SK-N-SH (cell line): Measurements from ENCODE around the gene CFAP92. TPM values are rescaled to one million over a fixed set of nuclear protein-coding genes. Genes with fewer than 3 reads are reported as not detected.
A peak's percentile ranks its signal among the peaks of the same experiment; 100 is the strongest.

Experiments used
- CTCF ChIA-PET: fragments of 300-600, 350-600 bp; formaldehyde crosslinking; extraction: SDS; loops from one replicate; lab custom pipeline; 2021; lab: Yijun Ruan, JAX
- POLR2A ChIA-PET: fragments of 350-600 bp; sonication (Branson Sonifier 250); formaldehyde crosslinking; extraction: SDS; loops from one replicate; lab custom pipeline; 2020; ENCODE audit warnings: antibody characterized with exemption, inconsistent platforms; lab: Yijun Ruan, JAX
- DNase-seq: peaks from one replicate; pipeline ENCODE4 v3.0.0; 2012
- H2AFZ ChIP-seq: fragments of 200-600 bp; sonication (generic); 2 replicates; pipeline ENCODE4 v1.8.1; 2016; ENCODE audit warnings: antibody characterized with exemption, mild to moderate bottlenecking, low read depth
- H3F3A ChIP-seq: fragments of 200-600 bp; sonication (generic); replicated peaks from 2 replicates; pipeline ENCODE3; 2016; ENCODE audit warnings: antibody characterized with exemption, mild to moderate bottlenecking; ENCODE audit not compliant: insufficient read depth
- H3K27ac ChIP-seq, 2 experiments: fragments of 200-500 bp in 1 of 2; fragments of 200-600 bp in 1 of 2; sonication (Bioruptor generic) in 1 of 2; sonication (generic), shearing (Covaris generic) in 1 of 2; 2 replicates each; pipeline versions ENCODE4 v1.5.1 to v1.6.1; 2014 to 2016; ENCODE audit warnings: low read depth in 2 of 2, inconsistent platforms in 1 of 2, low read length in 1 of 2, mild to moderate bottlenecking in 1 of 2, mixed read lengths in 1 of 2
- H3K27me3 ChIP-seq: fragments of 200-600 bp; sonication (generic), shearing (Covaris generic); 2 replicates; pipeline ENCODE4 v1.6.1; 2016; ENCODE audit warnings: mixed run types; ENCODE audit not compliant: insufficient read depth
- H3K36me3 ChIP-seq, 2 experiments: fragments of 200-500 bp in 1 of 2; fragments of 200-600 bp in 1 of 2; sonication (Bioruptor generic) in 1 of 2; sonication (generic) in 1 of 2; replicated peaks in 1 of 2; 2 replicates each; pipeline versions ENCODE3 to v1.5.1; 2014 to 2016; ENCODE audit warnings: low read length in 1 of 2, mild to moderate bottlenecking in 1 of 2; ENCODE audit not compliant: insufficient read depth in 2 of 2, control insufficient read depth in 1 of 2
- H3K4me1 ChIP-seq, 2 experiments: fragments of 200-500 bp in 1 of 2; fragments of 200-600 bp in 1 of 2; sonication (Bioruptor generic) in 1 of 2; sonication (generic), shearing (Covaris generic) in 1 of 2; 2 replicates each; pipeline versions ENCODE4 v1.5.1 to v1.6.1; 2014 to 2016; ENCODE audit warnings: low read depth in 1 of 2, low read length in 1 of 2, mixed run types in 1 of 2; ENCODE audit not compliant: insufficient read depth in 2 of 2, control insufficient read depth in 1 of 2
- H3K4me2 ChIP-seq: fragments of 200-600 bp; sonication (generic), shearing (Covaris generic); 2 replicates; pipeline ENCODE4 v1.6.1; 2017; ENCODE audit warnings: mixed run types
- H3K4me3 ChIP-seq, 2 experiments: fragments of 200-500 bp in 1 of 2; fragments of 200-600 bp in 1 of 2; sonication (Bioruptor generic) in 1 of 2; sonication (generic), shearing (Covaris generic) in 1 of 2; 2 replicates each; pipeline versions ENCODE4 v1.5.1 to v1.8.1; 2014 to 2016; ENCODE audit warnings: low read depth in 2 of 2, inconsistent platforms in 1 of 2, low read length in 1 of 2, mild to moderate bottlenecking in 1 of 2, mixed read lengths in 1 of 2, moderate library complexity in 1 of 2
- H3K79me2 ChIP-seq: fragments of 200-600 bp; sonication (generic); 2 replicates; pipeline ENCODE4 v1.8.1; 2017; ENCODE audit warnings: mild to moderate bottlenecking; ENCODE audit not compliant: insufficient read depth
- H3K9ac ChIP-seq: fragments of 200-600 bp; sonication (generic); 2 replicates; pipeline ENCODE4 v1.6.1; 2017; ENCODE audit warnings: mixed run types
- H3K9me2 ChIP-seq: fragments of 200-600 bp; sonication (generic); 2 replicates; pipeline ENCODE4 v1.6.1; 2017; ENCODE audit warnings: mixed run types
- H3K9me3 ChIP-seq: fragments of 200-600 bp; sonication (generic); 2 replicates; pipeline ENCODE4 v1.6.1; 2017; ENCODE audit warnings: mixed run types, mild to moderate bottlenecking, moderate library complexity
- H4K20me1 ChIP-seq: fragments of 200-600 bp; sonication (generic); 2 replicates; pipeline ENCODE4 v1.6.1; 2017; ENCODE audit warnings: mild to moderate bottlenecking, mixed run types; ENCODE audit not compliant: insufficient read depth
- ELF1 ChIP-seq: IDR thresholded peaks from 2 replicates; pipeline ENCODE4 v1.4.0; 2012
- EP300 ChIP-seq, 2 experiments: IDR thresholded peaks; 2 replicates each; pipeline versions ENCODE4 v1.4.0 to v1.6.1; 2012; ENCODE audit warnings: borderline replicate concordance in 1 of 2, low read depth in 1 of 2, low read length in 1 of 2
- FOXJ3 ChIP-seq: sonication (generic); formaldehyde crosslinking; IDR thresholded peaks from 2 replicates; pipeline ENCODE4 v1.5.1; 2020; ENCODE audit warnings: mild to moderate bottlenecking, missing genetic modification reagents
- RAD21 ChIP-seq: IDR thresholded peaks from 2 replicates; pipeline ENCODE4 v1.6.1; 2012; ENCODE audit warnings: mild to moderate bottlenecking, low read length
- RCOR1 ChIP-seq: fragments of 150-350 bp; IDR thresholded peaks from 2 replicates; pipeline ENCODE4 v1.6.1; 2017; ENCODE audit warnings: antibody characterized with exemption, low read length
- RFX5 ChIP-seq: IDR thresholded peaks from 2 replicates; pipeline ENCODE4 v1.6.1; 2012; ENCODE audit warnings: mild to moderate bottlenecking, improper control_type of control experiment, low read length
- RXRA ChIP-seq: IDR thresholded peaks from 2 replicates; pipeline ENCODE4 v1.4.0; 2012; ENCODE audit warnings: low read depth, mild to moderate bottlenecking, borderline replicate concordance
- SIN3A ChIP-seq: IDR thresholded peaks from 2 replicates; pipeline ENCODE4 v1.6.1; 2012; ENCODE audit warnings: low read depth, mild to moderate bottlenecking, low read length, moderate library complexity, borderline replicate concordance
- SMC3 ChIP-seq: IDR thresholded peaks from 2 replicates; pipeline ENCODE4 v1.6.1; 2012; ENCODE audit warnings: low read depth, low read length, improper control_type of control experiment
- TAF1 ChIP-seq: IDR thresholded peaks from 2 replicates; pipeline ENCODE4 v1.6.1; 2012; ENCODE audit warnings: low read depth, mild to moderate bottlenecking, low read length, moderate library complexity, borderline replicate concordance
- TCF12 ChIP-seq: IDR thresholded peaks from 2 replicates; pipeline ENCODE4 v1.4.0; 2012
- TEAD4 ChIP-seq: IDR thresholded peaks from 2 replicates; pipeline ENCODE4 v1.4.0; 2012; ENCODE audit warnings: mild to moderate bottlenecking, borderline replicate concordance; ENCODE audit not compliant: insufficient read depth
- USF1 ChIP-seq: IDR thresholded peaks from 2 replicates; pipeline ENCODE4 v1.4.0; 2012; ENCODE audit warnings: low read depth, borderline replicate concordance
- YY1 ChIP-seq: IDR thresholded peaks from 2 replicates; pipeline ENCODE4 v1.4.0; 2012; ENCODE audit warnings: low read depth, mild to moderate bottlenecking
- WGBS: methylation state at CpG from one replicate; pipeline ENCODE4 v1.1.6; 2017; ENCODE audit warnings: low lambda C conversion rate; 5-methylcytosine and 5-hydroxymethylcytosine counted together
- polyA plus RNA-seq, 3 experiments: library from polyadenylated mRNA; depleted of rRNA; stranded (reverse); fragments of >200 nt; gene quantifications; 2 replicates each; pipeline ENCODE4 v1.2.3, GENCODE V29; 2012
- TF ChIP-seq, protein P1 (sequence below): fragments of 150-350 bp; IDR thresholded peaks from 2 replicates; pipeline ENCODE4 v1.6.1; 2017; ENCODE audit warnings: antibody characterized with exemption, low read length, low read depth, borderline replicate concordance
- TF ChIP-seq, protein P2 (sequence below): IDR thresholded peaks from 2 replicates; pipeline ENCODE4 v1.4.0; 2012; ENCODE audit warnings: low read depth

Gene CFAP92
- not detected in 2 replicates for polyA plus RNA-seq (2012; rRNA removed)
- 0.04 and 0.07 TPM in 2 replicates for polyA plus RNA-seq (2012; cell fraction: cytosol; rRNA removed)
- polyA plus RNA-seq (2012; cell fraction: nucleus; rRNA removed) = not detected in 2 replicates

DNA sequence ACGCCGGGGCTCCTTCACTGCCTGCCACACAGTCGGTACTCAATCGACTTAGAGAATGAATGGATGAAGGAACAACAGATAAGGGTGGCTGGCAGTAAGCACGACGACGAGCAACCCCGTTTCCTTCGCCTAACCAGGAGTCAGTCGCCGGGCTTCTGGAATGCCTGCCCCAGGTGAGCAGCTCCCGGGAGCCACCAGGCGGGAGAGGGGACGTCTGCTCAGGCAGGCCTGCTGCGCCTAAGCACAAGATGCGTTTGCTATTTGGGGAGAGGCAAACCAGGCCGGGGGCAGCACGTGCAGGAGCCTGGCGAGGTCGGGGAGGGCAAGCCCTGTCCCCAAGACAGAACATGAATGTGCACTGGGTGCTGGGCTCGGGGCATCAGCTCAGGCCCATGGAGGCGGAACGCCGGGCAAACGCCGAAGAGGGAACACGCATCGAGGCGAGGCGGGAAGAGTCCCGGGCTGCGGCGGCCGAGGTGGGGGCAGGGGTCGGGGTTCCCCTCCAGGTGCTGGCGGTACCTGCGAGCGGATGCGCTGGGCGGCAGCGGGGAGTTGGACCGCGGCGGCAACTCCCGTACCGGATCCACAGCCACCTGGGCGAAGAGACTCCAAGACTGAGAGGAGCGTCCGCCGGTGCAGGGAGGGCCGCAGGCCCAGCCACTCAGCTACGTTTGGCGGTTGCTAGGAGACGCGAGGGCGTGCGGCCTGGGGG is at the start of gene CFAP92:
CFAP92 (minus strand) TSS at position 616 of the 712 bp plus-strand sequence. CDS start 772 bp downstream, outside the sequence.
- ChIA-PET CTCF (interaction anchor here (0.8 to 5.4 kb wide), 6 partner anchors 11 to 252 kb away, joined by 3 to 43 read pairs (median 4); no protein-coding TSS in a partner anchor), POLR2A (interaction anchor here (0.7 to 1.1 kb wide), 3 partner anchors 17 to 128 kb away, joined by 3 to 4 read pairs (median 3); no protein-coding TSS in a partner anchor)
- H3F3A ChIP-seq = no peaks in the 10 kb centered on the region
- TF ChIP-seq SIN3A = no peak
- TF ChIP-seq FOXJ3 (CRISPR knock-in tag) = no peak
- no peak for TF ChIP-seq USF1
- TF ChIP-seq TCF12 = no peak
- TF ChIP-seq TEAD4 = no peak
- TF ChIP-seq RFX5 = no peak
- TF ChIP-seq, protein P1, sequence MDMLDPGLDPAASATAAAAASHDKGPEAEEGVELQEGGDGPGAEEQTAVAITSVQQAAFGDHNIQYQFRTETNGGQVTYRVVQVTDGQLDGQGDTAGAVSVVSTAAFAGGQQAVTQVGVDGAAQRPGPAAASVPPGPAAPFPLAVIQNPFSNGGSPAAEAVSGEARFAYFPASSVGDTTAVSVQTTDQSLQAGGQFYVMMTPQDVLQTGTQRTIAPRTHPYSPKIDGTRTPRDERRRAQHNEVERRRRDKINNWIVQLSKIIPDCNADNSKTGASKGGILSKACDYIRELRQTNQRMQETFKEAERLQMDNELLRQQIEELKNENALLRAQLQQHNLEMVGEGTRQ = no peak
- no peak for TF ChIP-seq RCOR1
- TF ChIP-seq SMC3 = no peak
- TF ChIP-seq ELF1 = no peak
- no peak for TF ChIP-seq YY1
- TF ChIP-seq, all 33 proteins: peak for 0
- peak within 1 kb of the TSS; percentile 43 to 52 for H3K4me3 ChIP-seq
- H3K9me3 ChIP-seq = no peaks in the 10 kb centered on the region
- H3K27ac ChIP-seq = no peak within 1 kb of the TSS
- H4K20me1 ChIP-seq = no peaks in the 10 kb centered on the region
- 73% methylated on average over 16 of the region's 57 CpGs for WGBS
- H3K4me1 ChIP-seq = peaks cover 0 to 15% of the 10 kb centered on the region in 2 experiments; a peak in 1 of 4 replicates
- peak within 1 kb of the TSS; percentile 76 for H2AFZ ChIP-seq
- H3K79me2 ChIP-seq = no peaks in the 10 kb centered on the region
- H3K27me3 ChIP-seq = peaks cover 21% of the 10 kb centered on the region
- no peak within 1 kb of the TSS for H3K9ac ChIP-seq
- H3K9me2 ChIP-seq = no peaks in the 10 kb centered on the region
- peak; percentile 97 for DNase-seq
- no peaks in the 10 kb centered on the region for H3K36me3 ChIP-seq
- peak within 1 kb of the TSS; percentile 69 for H3K4me2 ChIP-seq

- CTCF ChIA-PET = interaction anchor here (0.9 to 8.6 kb wide), 4 partner anchors 12 to 81 kb away, joined by 4 to 64 read pairs (median 15); partner anchors contain the start of gene RAB43
- peaks cover 5% of the 10 kb centered on the region; the same call in 1 of the 2 replicates for H3K27me3 ChIP-seq
- no peak for TF ChIP-seq EP300 (IDR thresholded peaks at IDR 0.05; ENCODE audit: borderline replicate concordance in 1 of 2, low read depth in 1 of 2, low read length in 1 of 2)
- no peak for TF ChIP-seq ELF1
- TF ChIP-seq TAF1 = no peak
- no peak for TF ChIP-seq RXRA
- TF ChIP-seq, protein P2, sequence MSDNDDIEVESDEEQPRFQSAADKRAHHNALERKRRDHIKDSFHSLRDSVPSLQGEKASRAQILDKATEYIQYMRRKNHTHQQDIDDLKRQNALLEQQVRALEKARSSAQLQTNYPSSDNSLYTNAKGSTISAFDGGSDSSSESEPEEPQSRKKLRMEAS = no peak
- TF ChIP-seq RAD21 = no peak
Observed at GRCh38 chr3:129040579-129041300, 46.9 kb upstream of the CFAP92 start.

More at GRCh38 chr3:129040579-129041300, 46.9 kb upstream of the CFAP92 start:
- H3K79me2 ChIP-seq = no peaks in the 10 kb centered on the region
- H3K4me2 ChIP-seq = no peak overlapping the region
- POLR2A ChIA-PET = no interaction called here
- H4K20me1 ChIP-seq = no peaks in the 10 kb centered on the region
- peaks cover 0 to 15% of the 10 kb centered on the region in 2 experiments; a peak in 1 of 4 replicates for H3K4me1 ChIP-seq
- H3K9ac ChIP-seq = no peak overlapping the region
- H2AFZ ChIP-seq = no peak overlapping the region
- no peak overlapping the region for H3K27ac ChIP-seq
- H3K9me2 ChIP-seq = no peaks in the 10 kb centered on the region
- peak; percentile 21 for DNase-seq
- no peaks in the 10 kb centered on the region for H3F3A ChIP-seq
- no peaks in the 10 kb centered on the region for H3K36me3 ChIP-seq
- WGBS = 76% methylated on average over 9 of the region's 15 CpGs
- H3K9me3 ChIP-seq = 0 out of 2 replicates have a peak, but pooled peaks cover 3% of the 10 kb centered on the region
- H3K4me3 ChIP-seq = no peak overlapping the region
